H9 (cell line): ENCODE results near the gene DNAJC7. TPM values are rescaled to one million over a fixed set of nuclear protein-coding genes. Genes with fewer than 3 reads are reported as not detected.
A peak's percentile ranks its signal among the peaks of the same experiment; 100 is the strongest.

Experiments
- DNase-seq: peaks from one replicate; pipeline ENCODE4 v3.0.0-alpha.2; 2017
- H2AFZ ChIP-seq: one replicate; pipeline ENCODE4 v1.6.1; 2013; ENCODE audit warnings: mild to moderate bottlenecking, low read length, control low read depth, moderate library complexity
- H2AK5ac ChIP-seq: 2 replicates; pipeline ENCODE4 v1.6.1; 2013; ENCODE audit warnings: low read length, control low read depth, mixed read lengths; ENCODE audit not compliant: insufficient read length
- H2BK120ac ChIP-seq: one replicate; pipeline ENCODE4 v1.6.1; 2013; ENCODE audit warnings: low read depth, mild to moderate bottlenecking, low read length, control low read depth, inconsistent platforms; ENCODE audit not compliant: poor library complexity, severe bottlenecking
- H2BK12ac ChIP-seq: 2 replicates; pipeline ENCODE4 v1.6.1; 2013; ENCODE audit warnings: low read length, control low read depth, mixed read lengths, low read depth; ENCODE audit not compliant: insufficient read length
- H2BK15ac ChIP-seq: 2 replicates; pipeline ENCODE4 v1.6.1; 2013; ENCODE audit warnings: low read depth, low read length, control low read depth
- H2BK20ac ChIP-seq: one replicate; pipeline ENCODE4 v1.6.1; 2013; ENCODE audit warnings: low read depth, mild to moderate bottlenecking, low read length, control low read depth, inconsistent platforms; ENCODE audit not compliant: poor library complexity, severe bottlenecking
- H2BK5ac ChIP-seq: 2 replicates; pipeline ENCODE4 v1.6.1; 2013; ENCODE audit warnings: low read length, control low read depth, mixed read lengths; ENCODE audit not compliant: insufficient read length
- H3K14ac ChIP-seq: 2 replicates; pipeline ENCODE4 v1.6.1; 2013; ENCODE audit warnings: low read length, control low read depth; ENCODE audit not compliant: insufficient read depth
- H3K18ac ChIP-seq: 2 replicates; pipeline ENCODE4 v1.6.1; 2013; ENCODE audit warnings: low read depth, mild to moderate bottlenecking, mixed read lengths, low read length, control low read depth; ENCODE audit not compliant: insufficient read length
- H3K23ac ChIP-seq: 2 replicates; pipeline ENCODE4 v1.6.1; 2013; ENCODE audit warnings: low read length, control low read depth, mixed read lengths, low read depth; ENCODE audit not compliant: insufficient read length
- H3K23me2 ChIP-seq: 2 replicates; pipeline ENCODE4 v1.6.1; 2013; ENCODE audit warnings: low read depth, mild to moderate bottlenecking, mixed read lengths, low read length, control low read depth; ENCODE audit not compliant: insufficient read length, poor library complexity, severe bottlenecking
- H3K27ac ChIP-seq: 2 replicates; pipeline ENCODE4 v1.5.1; 2013; ENCODE audit warnings: low read length, control low read depth, mixed read lengths, low read depth; ENCODE audit not compliant: insufficient read length
- H3K27me3 ChIP-seq: 2 replicates; pipeline ENCODE4 v1.6.1; 2013; ENCODE audit warnings: low read length, control low read depth, inconsistent platforms; ENCODE audit not compliant: insufficient read depth
- H3K4ac ChIP-seq: 2 replicates; pipeline ENCODE4 v1.6.1; 2013; ENCODE audit warnings: low read depth, mild to moderate bottlenecking, control low read depth, inconsistent platforms, low read length, moderate library complexity
- H3K4me1 ChIP-seq: 2 replicates; pipeline ENCODE4 v1.6.1; 2013; ENCODE audit warnings: low read length, control low read depth, inconsistent platforms; ENCODE audit not compliant: insufficient read depth
- H3K4me2 ChIP-seq: 2 replicates; pipeline ENCODE4 v1.6.1; 2013; ENCODE audit warnings: low read length, control low read depth, mixed read lengths; ENCODE audit not compliant: insufficient read length, insufficient read depth
- H3K56ac ChIP-seq: 2 replicates; pipeline ENCODE4 v1.6.1; 2013; ENCODE audit warnings: low read depth, mild to moderate bottlenecking, mixed read lengths, low read length, control low read depth; ENCODE audit not compliant: insufficient read length
- H3K79me1 ChIP-seq: 2 replicates; pipeline ENCODE4 v1.6.1; 2013; ENCODE audit warnings: low read depth, mild to moderate bottlenecking, moderate library complexity, low read length, control low read depth, inconsistent platforms; ENCODE audit not compliant: insufficient read depth, poor library complexity, severe bottlenecking
- H3K79me2 ChIP-seq: 2 replicates; pipeline ENCODE4 v1.6.1; 2013; ENCODE audit warnings: low read length, control low read depth, inconsistent platforms; ENCODE audit not compliant: insufficient read depth
- H3K9ac ChIP-seq: 2 replicates; pipeline ENCODE4 v1.6.1; 2013; ENCODE audit warnings: low read length, control low read depth, mixed read lengths; ENCODE audit not compliant: insufficient read length; ENCODE audit errors: extremely low read depth
- H3K9me3 ChIP-seq: one replicate; pipeline ENCODE4 v1.6.1; 2013; ENCODE audit warnings: low read depth, low read length, inconsistent platforms; ENCODE audit not compliant: control insufficient read depth
- H3T11ph ChIP-seq: one replicate; pipeline ENCODE4 v1.6.1; 2013; ENCODE audit warnings: mild to moderate bottlenecking, low read length, control low read depth, inconsistent platforms
- H4K20me1 ChIP-seq: one replicate; pipeline ENCODE4 v1.6.1; 2013; ENCODE audit not compliant: control insufficient read depth, insufficient read length, insufficient read depth
- H4K5ac ChIP-seq: 2 replicates; pipeline ENCODE4 v1.6.1; 2013; ENCODE audit warnings: low read depth, mild to moderate bottlenecking, mixed read lengths, low read length, control low read depth; ENCODE audit not compliant: insufficient read length
- H4K8ac ChIP-seq: replicated peaks from 2 replicates; pipeline ENCODE4 v1.6.1; 2013; ENCODE audit warnings: low read length, control low read depth, mixed read lengths, low read depth; ENCODE audit not compliant: insufficient read length
- H4K91ac ChIP-seq: 2 replicates; pipeline ENCODE4 v1.6.1; 2013; ENCODE audit warnings: low read depth, mild to moderate bottlenecking, moderate library complexity, mixed read lengths, low read length, control low read depth; ENCODE audit not compliant: insufficient read length
- H3K27ac Mint-ChIP-seq, 3 experiments: 2 replicates in 2 of 3; 3 replicates in 1 of 3; pipeline ENCODE4 v1.8.0; 2020 to 2021; ENCODE audit warnings: mixed read lengths in 3 of 3, mild to moderate bottlenecking in 1 of 3, moderate library complexity in 1 of 3
- H3K27me3 Mint-ChIP-seq: 2 replicates; pipeline ENCODE4 v1.8.0; 2021; ENCODE audit warnings: low read depth, mild to moderate bottlenecking, moderate library complexity, mixed read lengths
- H3K36me3 Mint-ChIP-seq, 3 experiments: 2 replicates in 2 of 3; 3 replicates in 1 of 3; pipeline ENCODE4 v1.8.0; 2020 to 2021; ENCODE audit warnings: low read depth in 3 of 3, mixed read lengths in 3 of 3; ENCODE audit not compliant: insufficient read depth in 1 of 3
- H3K4me1 Mint-ChIP-seq, 2 experiments: 2 replicates each; pipeline ENCODE4 v1.8.0; 2020; ENCODE audit warnings: mixed read lengths in 2 of 2
- H3K4me3 Mint-ChIP-seq, 2 experiments: 2 replicates in 1 of 2; 3 replicates in 1 of 2; pipeline ENCODE4 v1.8.0; 2020 to 2021; ENCODE audit warnings: mild to moderate bottlenecking in 2 of 2, mixed read lengths in 2 of 2, moderate library complexity in 1 of 2
- H3K9me3 Mint-ChIP-seq, 2 experiments: 2 replicates in 1 of 2; 3 replicates in 1 of 2; pipeline ENCODE4 v1.8.0; 2020; ENCODE audit warnings: mild to moderate bottlenecking in 2 of 2, mixed read lengths in 2 of 2, moderate library complexity in 1 of 2
- CTCF ChIP-seq: fragments of 200-600 bp; sonication (generic); conservative IDR thresholded peaks from 3 replicates; pipeline ENCODE4 v1.8.0; 2021; ENCODE audit warnings: antibody characterized with exemption, mild to moderate bottlenecking
- WGBS: extraction: QIAGEN DNeasy Blood & Tissue Kit; methylation state at CpG from one replicate; pipeline ENCODE4 v1.1.7; 2013; ENCODE audit warnings: missing lambda C conversion rate, low lambda C conversion rate, mixed read lengths; ENCODE audit not compliant: insufficient read length; ENCODE audit errors: extremely low coverage; 5-methylcytosine and 5-hydroxymethylcytosine counted together
- total RNA-seq: library from RNA; stranded (reverse); gene quantifications from 2 replicates; pipeline ENCODE4 v1.2.1, GENCODE V29; 2021

DNAJC7 gene
- total RNA-seq, 1 experiment from 2014 or later, result 141 TPM

GRCh38 chr17:41996855-41997164 lies 20.4 kb downstream of the DNAJC7 start:
- Histone ChIP-seq H3K18ac (no peak overlapping the region), H3K14ac (no peak overlapping the region), H3K4ac (no peak overlapping the region), H4K8ac (no peak overlapping the region), H3K79me2 (no peaks in the 10 kb centered on the region), H4K20me1 (no peaks in the 10 kb centered on the region), H4K91ac (no peak overlapping the region), H3K23me2 (no peaks in the 10 kb centered on the region), H3K27me3 (no peaks in the 10 kb centered on the region), H3K79me1 (no peaks in the 10 kb centered on the region), H3K27ac (no peak overlapping the region), H2BK12ac (no peak overlapping the region), H2AK5ac (no peak overlapping the region), H2BK5ac (no peak overlapping the region), H2BK20ac (no peak overlapping the region), H4K5ac (no peak overlapping the region), H3K56ac (no peak overlapping the region), H3K9ac (no peak overlapping the region), H3K4me1 (no peaks in the 10 kb centered on the region), H3K9me3 (no peaks in the 10 kb centered on the region), H3T11ph (no peak overlapping the region), H2BK120ac (no peak overlapping the region), H2AFZ (no peak overlapping the region), H3K23ac (no peak overlapping the region), H2BK15ac (no peak overlapping the region), H3K4me2 (no peak overlapping the region)
- no peak for TF ChIP-seq CTCF
- peaks cover 51 to 88% (median 86%) of the 10 kb centered on the region in 3 experiments for H3K36me3 Mint-ChIP-seq
- no CpG with 5 or more reads among the region's 2 CpGs for WGBS
- no peaks in the 10 kb centered on the region for H3K27me3 Mint-ChIP-seq
- no peaks in the 10 kb centered on the region for H3K4me1 Mint-ChIP-seq
- no peak overlapping the region for H3K4me3 Mint-ChIP-seq
- DNase-seq, result no peak
- H3K9me3 Mint-ChIP-seq, result no peaks in the 10 kb centered on the region
- H3K27ac Mint-ChIP-seq, result peak overlapping the region in 2 of 3 experiments; percentile 9 to 49; a peak in 3 of 7 replicates
